GM18498 (cell line): ENCODE measurements around the gene ANKRD2.
"Not testable (repeated sequence)": the region's sequence is repeated elsewhere in the genome, so short reads cannot be mapped to it uniquely, and the experiment has no call there.

ENCODE experiments used
- ATAC-seq: cut with Tn5 transposase; IDR thresholded peaks from one replicate; pipeline ENCODE4 v1.9.1; 2021; ENCODE audit warnings: mild to moderate bottlenecking, moderate library complexity; ENCODE audit not compliant: unreplicated experiment

Gene ANKRD2

DNA sequence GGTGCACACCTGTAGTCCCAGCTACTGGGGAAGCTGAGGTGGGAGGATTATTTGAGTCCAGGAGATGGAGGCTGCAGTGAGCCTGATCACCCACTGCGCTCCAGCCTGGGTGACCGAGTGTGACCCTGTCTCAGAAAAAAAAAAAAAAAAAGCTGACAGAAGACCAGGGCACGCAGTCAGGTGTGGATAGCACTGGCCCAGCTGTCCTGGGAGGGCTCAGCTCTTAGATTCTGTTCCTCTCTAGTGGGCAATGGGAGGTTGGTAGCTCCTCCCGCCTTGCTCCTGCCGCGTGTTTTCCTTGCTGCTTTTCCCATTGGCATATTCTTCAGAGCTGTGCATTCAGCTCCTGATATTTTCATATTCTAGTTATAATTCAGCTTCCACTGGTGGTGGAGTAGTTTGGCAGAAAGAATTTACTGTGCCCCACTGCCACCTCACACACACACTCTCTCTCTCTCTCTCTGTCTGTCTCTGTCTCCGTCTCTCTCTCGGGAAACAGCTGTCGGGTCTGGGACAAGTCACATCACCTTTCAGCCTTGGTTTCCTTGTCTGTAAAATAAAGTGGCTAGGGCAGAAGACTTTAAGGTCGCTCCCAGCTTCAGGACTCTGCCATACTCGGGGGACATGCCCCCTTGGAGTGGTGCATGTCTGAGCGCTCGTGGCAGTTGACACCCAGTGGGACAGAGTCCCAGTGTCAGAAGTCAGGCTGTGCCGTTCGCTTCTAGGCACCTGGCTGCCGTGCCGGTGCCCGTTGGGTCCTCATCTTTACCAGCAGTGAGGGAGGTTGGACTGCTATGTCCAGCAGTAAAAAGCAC, 25.9 kb upstream of the ANKRD2 start:
- no peak for ATAC-seq

DNA sequence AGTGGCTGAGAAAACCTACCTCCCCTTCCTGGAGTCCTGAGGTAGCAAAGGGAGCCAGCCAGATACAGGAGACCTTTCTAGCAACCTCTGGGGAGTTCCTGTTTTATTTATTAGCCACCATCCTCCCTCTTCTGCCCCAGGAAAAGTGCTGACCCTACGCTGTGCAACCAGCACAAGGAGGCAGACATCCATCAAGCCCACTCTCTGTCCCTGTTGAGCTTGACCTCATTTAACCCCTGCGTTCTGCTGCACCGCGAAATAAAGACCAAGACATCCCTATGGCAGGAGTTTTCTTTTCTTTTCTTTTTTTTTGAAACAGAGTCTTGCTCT, 25.3 kb upstream of the ANKRD2 start:
- no peak for ATAC-seq

- ATAC-seq, result no peak
These were observed 24.6 kb upstream of the ANKRD2 start for GRCh38 chr10:97547962-97548361.

- ATAC-seq, result no peak
These were observed 23.6 kb upstream of the ANKRD2 start for GRCh38 chr10:97548828-97549455.

DNA sequence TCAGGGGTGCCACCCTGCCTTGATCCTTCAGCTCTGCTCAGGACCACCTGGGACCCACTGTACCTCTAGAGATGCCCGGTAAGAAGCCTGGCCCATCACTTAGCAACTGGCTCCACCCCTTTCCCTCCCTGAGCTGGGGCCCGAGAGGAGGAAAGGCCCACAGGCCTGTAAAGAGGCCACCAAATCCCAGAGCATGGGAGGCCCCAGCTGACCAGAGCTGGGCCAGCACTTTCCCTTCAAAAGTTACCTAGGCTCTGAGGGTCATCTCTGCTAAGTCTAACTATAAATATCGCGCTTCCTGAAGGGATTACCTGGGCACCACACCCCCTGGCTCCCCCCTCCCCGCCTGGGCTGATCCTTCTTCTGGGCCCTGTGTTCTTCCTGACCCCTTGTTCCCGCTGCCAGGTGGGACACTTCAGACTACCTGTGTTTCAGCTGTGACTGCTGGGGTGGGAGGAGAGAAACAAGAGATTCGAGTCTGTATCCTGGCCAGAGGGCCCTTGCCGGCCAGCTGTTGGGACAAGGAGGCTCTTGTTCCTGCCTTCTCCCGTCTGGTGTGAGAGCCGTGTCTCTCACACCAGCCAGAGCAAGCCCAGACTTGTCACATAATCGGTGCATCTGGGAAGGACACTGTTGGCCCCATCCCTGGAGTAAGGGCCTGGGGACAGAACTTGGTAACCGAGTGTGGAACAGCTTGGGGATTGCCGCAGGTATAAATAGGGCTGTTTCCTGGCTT, 22.8 kb upstream of the ANKRD2 start:
- no peak for ATAC-seq

GRCh38 chr10:97550336-97551149, 22.0 kb upstream of the ANKRD2 start:
- ATAC-seq, result no peak

DNA sequence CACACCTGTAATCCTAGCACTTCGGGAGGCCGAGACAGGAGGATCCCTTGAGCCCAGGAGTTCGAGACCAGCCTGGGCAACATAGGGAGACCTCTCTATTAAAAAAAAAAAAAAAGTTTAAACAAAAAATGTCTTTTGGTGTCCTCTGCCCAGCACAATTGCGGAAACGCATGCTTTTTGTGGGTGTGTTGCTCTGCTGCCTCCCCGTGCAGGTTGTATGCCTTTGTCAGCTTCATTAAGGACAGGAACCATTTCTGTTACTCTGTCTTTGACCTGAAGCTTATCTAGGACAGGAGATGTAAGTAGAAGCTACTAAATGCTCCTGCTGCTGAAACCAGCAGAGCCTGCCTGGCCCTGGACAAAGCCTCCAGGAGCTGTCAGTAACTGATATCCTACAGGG, 21.3 kb upstream of the ANKRD2 start:
- ATAC-seq, result no peak

DNA sequence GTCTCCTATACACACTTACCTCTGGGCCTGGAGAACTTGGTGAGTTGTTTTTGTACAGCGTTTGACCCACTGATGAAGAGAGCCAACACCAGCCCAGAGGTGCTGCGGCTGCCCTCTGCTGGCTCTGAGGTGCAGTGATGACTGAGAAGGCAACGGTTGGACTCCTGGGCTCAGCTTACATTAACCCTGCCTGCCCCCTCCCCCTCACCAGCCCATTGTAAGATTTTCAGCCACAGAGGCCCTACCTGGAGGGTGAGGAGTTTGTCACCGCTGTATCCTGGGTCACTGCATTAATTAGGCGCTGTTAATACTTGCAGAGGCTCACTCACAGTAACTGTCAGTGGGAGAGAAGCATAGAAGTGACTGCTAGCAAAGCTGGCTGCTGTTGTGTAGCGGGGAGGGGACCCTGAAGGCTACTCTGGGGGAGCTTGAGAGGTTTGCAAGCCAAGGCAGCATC, 19.0 kb upstream of the ANKRD2 start:
- ATAC-seq, result peak; percentile 87

DNA sequence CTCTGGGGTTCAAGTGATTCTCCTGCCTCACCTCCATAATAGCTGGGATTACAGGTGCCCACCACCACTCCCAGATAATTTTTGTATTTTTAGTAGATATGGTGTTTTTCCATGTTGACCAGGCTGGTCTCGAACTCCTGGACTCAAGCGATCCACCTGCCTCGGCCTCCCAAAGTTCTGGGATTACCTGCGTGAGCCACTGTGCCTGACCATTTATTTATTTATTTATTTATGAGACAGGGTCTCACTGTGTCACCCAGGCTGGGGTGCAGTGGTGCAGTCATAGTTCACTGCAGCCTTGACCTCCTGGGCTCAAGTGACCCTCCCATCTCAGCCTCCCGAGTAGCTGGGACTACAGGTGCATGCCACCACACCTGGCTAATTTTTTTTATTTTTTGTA, 18.2 kb upstream of the ANKRD2 start:
- not testable (repeated sequence) for ATAC-seq

- not testable (repeated sequence) for ATAC-seq
These were observed 17.0 kb upstream of the ANKRD2 start for GRCh38 chr10:97555541-97555940.

GRCh38 chr10:97560731-97561381, 11.7 kb upstream of the ANKRD2 start:
- ATAC-seq, result not testable (repeated sequence)

DNA sequence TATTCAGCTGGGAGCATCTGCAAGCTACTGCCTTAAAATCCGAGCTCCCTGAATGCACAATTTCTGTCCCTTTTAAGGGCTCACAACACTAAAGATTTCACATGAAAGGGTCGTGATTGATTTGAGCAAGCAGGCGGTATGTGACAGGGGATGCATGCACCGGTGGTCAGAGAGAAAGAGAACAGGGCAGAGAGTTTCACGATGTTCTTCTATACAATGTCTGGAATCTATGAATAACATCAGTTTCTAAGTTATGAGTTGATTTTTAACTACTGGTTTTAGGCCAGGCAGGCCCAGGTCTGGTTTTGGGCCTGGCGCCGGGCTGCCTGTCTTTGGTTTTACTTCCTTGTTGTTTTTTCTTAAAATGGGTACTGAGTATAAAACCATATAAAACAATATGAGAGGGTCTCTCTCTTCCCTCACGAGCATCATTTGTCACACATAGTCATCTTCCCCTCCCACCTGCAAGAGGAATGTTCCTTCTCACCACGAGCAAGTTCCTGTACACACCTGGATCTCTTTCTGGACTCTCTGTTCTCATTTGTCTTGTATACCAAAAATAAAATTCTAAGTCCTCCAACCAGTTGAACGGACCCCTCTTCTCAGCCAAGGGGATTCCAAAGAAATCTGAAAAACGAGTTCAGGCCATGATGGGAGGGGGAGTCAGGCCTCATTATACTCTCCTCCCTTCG, 11.0 kb upstream of the ANKRD2 start:
- ATAC-seq, result not testable (repeated sequence)

DNA sequence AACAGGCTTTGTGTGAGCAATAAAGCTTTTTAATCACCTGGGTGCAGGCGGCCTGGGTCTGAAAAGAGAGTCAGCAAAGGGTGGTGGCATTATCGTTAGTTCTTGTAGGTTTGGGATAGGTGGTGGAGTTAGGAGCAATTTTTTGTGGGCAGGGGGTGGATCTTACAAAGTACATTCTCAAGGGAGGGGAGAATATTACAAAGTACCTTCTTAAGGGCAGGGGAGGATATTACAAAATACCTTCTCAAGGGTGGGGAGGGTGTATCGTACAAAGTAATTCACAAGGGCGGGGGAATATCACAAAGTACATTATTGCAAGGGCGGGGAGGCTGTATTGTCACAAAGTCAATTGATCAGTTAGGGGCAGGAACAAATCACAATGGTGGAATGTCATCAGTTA, 10.2 kb upstream of the ANKRD2 start:
- not testable (repeated sequence) for ATAC-seq

- no peak for ATAC-seq
These were observed 9.2 kb upstream of the ANKRD2 start for GRCh38 chr10:97563337-97563736.

DNA sequence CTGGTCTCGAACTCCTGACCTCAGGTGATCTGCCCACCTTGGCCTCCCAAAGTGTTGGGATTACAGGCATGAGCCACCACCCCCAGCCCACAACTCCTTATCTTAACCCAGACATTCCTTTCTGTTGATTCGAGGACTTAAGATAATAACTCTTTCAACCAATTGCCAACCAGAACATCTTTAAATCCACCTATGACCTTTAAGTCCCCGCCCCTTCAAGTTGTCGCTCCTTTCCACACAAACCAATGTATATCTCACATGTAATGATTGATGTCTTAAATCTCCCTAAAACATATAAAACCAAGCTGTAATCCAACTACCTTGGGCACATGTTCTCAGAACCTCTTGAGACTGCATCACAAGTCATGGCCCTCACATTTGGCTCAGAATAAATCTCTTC, 7.8 kb upstream of the ANKRD2 start:
- no peak for ATAC-seq

DNA sequence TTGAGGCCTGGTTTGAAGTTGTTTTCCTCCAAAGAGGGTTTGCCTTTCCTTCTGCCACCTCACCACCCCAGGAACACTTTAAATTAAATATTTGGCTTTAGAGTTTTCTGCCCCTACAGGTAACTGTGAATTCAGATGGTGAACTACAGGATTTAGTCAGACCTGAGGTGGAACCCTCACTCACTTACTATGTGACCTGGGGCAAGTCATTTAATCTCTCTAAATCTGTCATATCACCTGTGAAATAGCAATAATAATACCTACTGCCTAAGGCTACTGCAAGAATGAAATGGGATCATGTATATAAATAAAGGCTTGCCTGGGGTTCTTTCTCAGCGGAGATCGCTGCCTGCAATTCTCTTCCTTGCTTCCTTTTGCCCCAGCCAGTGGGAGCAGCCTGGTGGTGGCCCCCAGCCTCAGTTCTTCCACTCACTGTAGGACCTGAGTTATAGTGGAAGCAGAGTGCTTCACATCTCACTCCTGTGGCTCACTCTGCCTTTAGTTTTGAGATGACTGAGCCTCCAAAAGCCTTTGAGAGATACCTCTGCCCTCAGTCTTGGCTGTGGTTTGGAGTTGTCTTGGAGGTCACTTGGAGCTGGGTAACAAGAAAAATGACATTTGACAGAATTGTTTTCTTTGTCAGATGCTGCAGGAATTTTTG, 6.1 kb upstream of the ANKRD2 start:
- ATAC-seq, result no peak

DNA sequence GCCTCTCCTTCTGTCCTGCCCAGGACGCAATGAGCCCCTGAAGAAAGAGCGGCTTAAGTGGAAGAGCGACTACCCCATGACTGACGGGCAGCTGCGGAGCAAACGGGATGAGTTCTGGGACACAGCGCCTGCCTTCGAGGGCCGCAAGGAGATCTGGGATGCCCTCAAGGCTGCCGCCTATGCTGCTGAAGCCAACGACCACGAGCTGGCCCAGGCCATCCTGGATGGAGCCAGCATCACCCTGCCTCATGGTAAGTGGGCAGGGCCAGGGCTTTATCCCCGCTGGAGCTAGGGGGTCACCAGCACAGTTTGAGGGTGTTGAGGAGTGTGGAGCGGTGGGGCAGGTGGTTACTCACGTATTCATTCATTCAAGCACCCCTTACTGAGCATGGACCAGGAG, 4.7 kb upstream of the ANKRD2 start:
- ATAC-seq, result no peak

- no peak for ATAC-seq
These were observed 2.3 kb upstream of the ANKRD2 start for GRCh38 chr10:97570146-97570788.
